ENCODE results near the gene ACP3. TPM values are rescaled to one million over a fixed set of nuclear protein-coding genes. Genes with fewer than 3 reads are reported as not detected.

ACP3 gene
- total RNA-seq, 2 experiments from 2014 or later, result not detected

GRCh38 chr3:132401255-132401654 is 84.0 kb downstream of the ACP3 start:
- H3K9me3 Mint-ChIP-seq, result peaks cover 2% of the 10 kb centered on the region
- no peak overlapping the region for H3K27ac Mint-ChIP-seq
- intact Hi-C loops (cut with micrococcal nuclease), result no loop called here
- no peak for DNase-seq
- H3K4me3 Mint-ChIP-seq, result no peak overlapping the region
- H3K4me1 Mint-ChIP-seq (ENCODE audit: low read depth), result no peaks in the 10 kb centered on the region
- H3K36me3 Mint-ChIP-seq, result no peaks in the 10 kb centered on the region
- peaks cover 3% of the 10 kb centered on the region for H3K27me3 Mint-ChIP-seq
- ChIA-PET CTCF (interaction anchor here (0.9 to 7.5 kb wide), 4 partner anchors 33 to 74 kb away, joined by 3 to 72 read pairs (median 4); no protein-coding TSS in a partner anchor), POLR2A (no interaction called here)

GRCh38 chr3:132404276-132404675 is 87.1 kb downstream of the ACP3 start:
- intact Hi-C loops (cut with micrococcal nuclease), result no loop called here
- no peaks in the 10 kb centered on the region for H3K4me1 Mint-ChIP-seq (ENCODE audit: low read depth)
- CTCF ChIA-PET, result no interaction called here
- no peaks in the 10 kb centered on the region for H3K9me3 Mint-ChIP-seq
- H3K27ac Mint-ChIP-seq, result no peak overlapping the region
- H3K36me3 Mint-ChIP-seq, result no peaks in the 10 kb centered on the region
- H3K4me3 Mint-ChIP-seq, result no peak overlapping the region
- H3K27me3 Mint-ChIP-seq, result peaks cover 3% of the 10 kb centered on the region
- POLR2A ChIA-PET, result no interaction called here
- no peak for DNase-seq

- Mint-ChIP-seq H3K36me3 (no peaks in the 10 kb centered on the region), H3K27ac (no peak overlapping the region), H3K27me3 (peaks cover 3% of the 10 kb centered on the region), H3K4me3 (no peak overlapping the region), H3K4me1 (ENCODE audit: low read depth) (no peaks in the 10 kb centered on the region), H3K9me3 (no peaks in the 10 kb centered on the region)
- no peak for DNase-seq
- intact Hi-C loops (cut with micrococcal nuclease), result no loop called here
- ChIA-PET CTCF (interaction anchor here (1.9 kb wide), 1 partner anchor 63 kb away, joined by 4 read pairs; no protein-coding TSS in a partner anchor), POLR2A (no interaction called here)
These were observed 88.0 kb downstream of the ACP3 start for GRCh38 chr3:132405188-132405587.

- intact Hi-C loops (cut with micrococcal nuclease), result no loop called here
- Mint-ChIP-seq H3K27me3 (peaks cover 3% of the 10 kb centered on the region), H3K9me3 (no peaks in the 10 kb centered on the region), H3K4me1 (ENCODE audit: low read depth) (no peaks in the 10 kb centered on the region), H3K4me3 (no peak overlapping the region), H3K36me3 (no peaks in the 10 kb centered on the region), H3K27ac (no peak overlapping the region)
- ChIA-PET POLR2A (no interaction called here), CTCF (interaction anchor here (1.9 kb wide), 1 partner anchor 63 kb away, joined by 4 read pairs; no protein-coding TSS in a partner anchor)
- no peak for DNase-seq
These were observed 88.5 kb downstream of the ACP3 start for GRCh38 chr3:132405609-132406299.

- Mint-ChIP-seq H3K4me3 (no peak overlapping the region), H3K4me1 (ENCODE audit: low read depth) (no peaks in the 10 kb centered on the region), H3K27ac (no peak overlapping the region), H3K36me3 (no peaks in the 10 kb centered on the region), H3K9me3 (no peaks in the 10 kb centered on the region), H3K27me3 (peaks cover 6% of the 10 kb centered on the region)
- ChIA-PET POLR2A (no interaction called here), CTCF (interaction anchor here (0.6 to 1.9 kb wide), 2 partner anchors 64 to 1247 kb away, joined by 3 to 4 read pairs; no protein-coding TSS in a partner anchor)
- no peak for DNase-seq
- intact Hi-C loops (cut with micrococcal nuclease), result no loop called here
These were observed 89.4 kb downstream of the ACP3 start for GRCh38 chr3:132406587-132406986.

- Mint-ChIP-seq H3K9me3 (no peaks in the 10 kb centered on the region), H3K4me3 (no peak overlapping the region), H3K27me3 (peaks cover 6% of the 10 kb centered on the region), H3K27ac (no peak overlapping the region), H3K36me3 (no peaks in the 10 kb centered on the region), H3K4me1 (ENCODE audit: low read depth) (no peaks in the 10 kb centered on the region)
- no peak for DNase-seq
- ChIA-PET POLR2A (no interaction called here), CTCF (interaction anchor here (0.6 kb wide), 1 partner anchor 1247 kb away, joined by 3 read pairs; no protein-coding TSS in a partner anchor)
- intact Hi-C loops (cut with micrococcal nuclease), result no loop called here
These were observed 89.8 kb downstream of the ACP3 start for GRCh38 chr3:132407025-132407424.

Other genes starting within 250 kb of the ACP3 start
- 10 to 100 TPM; 33.5 to 34.5 TPM for gene DNAJC13, start 100.1 kb downstream of the ACP3 start, total RNA-seq